HFF-Myc (cell line): ENCODE measurements around the gene ANKRD31.
A peak's percentile ranks its signal among the peaks of the same experiment; 100 is the strongest.

ENCODE experiments used
- DNase-seq: peaks from one replicate; pipeline ENCODE4 v3.0.0-alpha.2; 2011; ENCODE audit warnings: low read depth; ENCODE audit errors: extremely low read depth
- H3K4me3 ChIP-seq: replicated peaks from 2 replicates; pipeline ENCODE4 v1.5.1; 2011; ENCODE audit warnings: low read depth, mild to moderate bottlenecking, control low read depth, low read length
- TF ChIP-seq, protein P1 (sequence below): IDR thresholded peaks from 2 replicates; pipeline ENCODE4 v1.5.1; 2012; ENCODE audit warnings: mild to moderate bottlenecking, low read depth, low read length, control low read depth; ENCODE audit errors: missing control alignments

ANKRD31 gene

DNA sequence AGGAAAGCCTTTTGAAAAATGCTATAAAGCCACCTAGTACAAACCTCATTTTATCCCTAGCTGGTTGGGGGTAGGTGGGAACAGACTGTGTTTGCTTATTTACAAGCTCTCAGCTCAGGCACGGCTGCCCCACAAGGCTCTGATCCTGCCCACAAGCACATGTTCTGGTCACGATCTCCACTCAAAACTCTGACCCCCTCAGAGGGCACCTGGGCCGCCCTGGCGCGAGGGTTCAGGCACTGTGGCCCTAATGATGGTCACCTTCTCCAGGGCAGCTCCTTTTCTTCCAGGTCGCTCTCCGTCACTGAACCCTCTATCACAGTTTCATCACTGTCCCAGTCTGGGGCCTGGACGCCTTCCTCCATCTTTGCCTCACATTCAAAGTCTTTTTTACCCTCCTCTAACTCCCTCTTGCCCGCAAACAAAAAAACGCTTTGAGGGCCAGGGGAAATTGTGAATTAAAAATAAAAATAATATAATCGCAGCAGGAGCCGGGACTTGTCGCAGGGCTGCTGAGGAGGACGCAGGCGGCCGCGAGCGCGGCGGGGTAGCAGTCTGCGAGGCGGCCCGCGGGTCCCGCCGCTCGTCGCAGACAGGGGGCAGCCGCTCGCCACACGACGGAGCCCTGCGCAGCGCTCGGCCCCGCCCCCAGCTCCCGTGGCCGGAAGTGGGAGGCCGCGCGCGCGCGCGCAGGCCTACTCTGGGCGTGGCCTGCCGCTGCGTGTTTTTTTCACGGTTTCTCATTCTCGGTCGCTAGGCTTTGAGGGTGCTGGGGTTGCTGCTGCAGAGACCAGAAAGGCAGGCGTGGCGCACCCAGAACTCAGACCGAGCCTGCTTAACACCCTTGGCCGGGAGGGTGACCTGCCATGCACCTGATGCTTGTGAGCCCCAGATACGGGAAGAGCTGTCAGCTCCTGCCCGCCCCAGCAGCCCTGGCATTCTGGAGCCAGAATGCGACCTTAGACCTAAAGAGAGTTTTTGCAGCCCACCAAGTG is at the start of gene ANKRD31:
TSS of gene ANKRD31 (minus strand) at position 557 of the 995 bp plus-strand sequence. CDS start at position 365, 192 bp downstream.
- peak; percentile 22 for DNase-seq
- TF ChIP-seq, protein P1, sequence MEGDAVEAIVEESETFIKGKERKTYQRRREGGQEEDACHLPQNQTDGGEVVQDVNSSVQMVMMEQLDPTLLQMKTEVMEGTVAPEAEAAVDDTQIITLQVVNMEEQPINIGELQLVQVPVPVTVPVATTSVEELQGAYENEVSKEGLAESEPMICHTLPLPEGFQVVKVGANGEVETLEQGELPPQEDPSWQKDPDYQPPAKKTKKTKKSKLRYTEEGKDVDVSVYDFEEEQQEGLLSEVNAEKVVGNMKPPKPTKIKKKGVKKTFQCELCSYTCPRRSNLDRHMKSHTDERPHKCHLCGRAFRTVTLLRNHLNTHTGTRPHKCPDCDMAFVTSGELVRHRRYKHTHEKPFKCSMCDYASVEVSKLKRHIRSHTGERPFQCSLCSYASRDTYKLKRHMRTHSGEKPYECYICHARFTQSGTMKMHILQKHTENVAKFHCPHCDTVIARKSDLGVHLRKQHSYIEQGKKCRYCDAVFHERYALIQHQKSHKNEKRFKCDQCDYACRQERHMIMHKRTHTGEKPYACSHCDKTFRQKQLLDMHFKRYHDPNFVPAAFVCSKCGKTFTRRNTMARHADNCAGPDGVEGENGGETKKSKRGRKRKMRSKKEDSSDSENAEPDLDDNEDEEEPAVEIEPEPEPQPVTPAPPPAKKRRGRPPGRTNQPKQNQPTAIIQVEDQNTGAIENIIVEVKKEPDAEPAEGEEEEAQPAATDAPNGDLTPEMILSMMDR: peak; percentile 53
- H3K4me3 ChIP-seq: peak within 1 kb of the TSS; percentile 60

DNA sequence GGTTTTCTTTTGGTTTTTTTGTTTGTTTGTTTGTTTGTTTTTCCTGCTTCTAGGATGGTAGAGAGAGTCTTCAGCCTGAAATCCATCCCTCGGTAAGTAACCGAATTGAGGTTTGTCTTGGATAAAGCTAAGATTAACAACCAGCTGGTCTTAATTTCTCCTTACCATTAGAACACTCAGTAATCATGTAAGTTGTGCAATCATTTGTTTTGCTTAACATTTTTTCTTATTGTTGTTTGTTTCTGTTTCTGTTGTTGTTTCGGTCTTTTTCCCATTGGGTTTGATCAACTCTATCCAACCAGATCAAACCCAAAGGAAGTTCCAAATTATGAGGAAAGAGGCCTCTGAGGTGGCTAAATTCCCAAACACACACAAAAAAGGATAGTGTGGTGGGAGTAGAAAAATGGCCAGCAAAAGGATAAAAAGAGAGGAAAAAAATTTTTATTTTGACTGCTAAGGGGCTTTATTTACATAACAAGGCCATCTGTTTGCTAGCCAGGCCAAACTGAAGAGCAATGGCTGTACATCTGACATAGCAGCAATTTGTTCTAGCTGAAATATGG is 49.6 kb upstream of the ANKRD31 start:
- H3K4me3 ChIP-seq: no peak overlapping the region
- TF ChIP-seq, protein P1: no peak
- DNase-seq: no peak

DNA sequence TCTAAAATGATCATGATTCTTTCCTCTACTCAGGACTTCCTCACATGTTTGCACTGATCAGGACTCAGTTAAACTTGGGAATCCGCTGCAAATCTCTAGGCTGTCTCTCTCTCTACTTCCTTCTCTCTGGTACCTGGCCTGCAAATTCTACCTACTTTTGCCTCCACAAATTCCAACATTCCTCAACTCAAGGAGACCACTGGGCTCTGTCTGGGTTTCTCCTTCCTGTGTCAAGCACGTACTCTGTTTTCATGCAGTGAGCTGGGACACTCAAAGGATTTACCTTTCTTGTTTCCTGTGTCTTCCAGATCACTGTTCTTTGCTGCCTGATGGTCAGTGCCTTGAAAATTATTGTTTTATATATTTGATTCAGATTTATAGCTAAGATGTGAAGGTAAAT is 45.9 kb upstream of the ANKRD31 start:
- DNase-seq: no peak
- TF ChIP-seq, protein P1: no peak
- no peak overlapping the region for H3K4me3 ChIP-seq

DNA sequence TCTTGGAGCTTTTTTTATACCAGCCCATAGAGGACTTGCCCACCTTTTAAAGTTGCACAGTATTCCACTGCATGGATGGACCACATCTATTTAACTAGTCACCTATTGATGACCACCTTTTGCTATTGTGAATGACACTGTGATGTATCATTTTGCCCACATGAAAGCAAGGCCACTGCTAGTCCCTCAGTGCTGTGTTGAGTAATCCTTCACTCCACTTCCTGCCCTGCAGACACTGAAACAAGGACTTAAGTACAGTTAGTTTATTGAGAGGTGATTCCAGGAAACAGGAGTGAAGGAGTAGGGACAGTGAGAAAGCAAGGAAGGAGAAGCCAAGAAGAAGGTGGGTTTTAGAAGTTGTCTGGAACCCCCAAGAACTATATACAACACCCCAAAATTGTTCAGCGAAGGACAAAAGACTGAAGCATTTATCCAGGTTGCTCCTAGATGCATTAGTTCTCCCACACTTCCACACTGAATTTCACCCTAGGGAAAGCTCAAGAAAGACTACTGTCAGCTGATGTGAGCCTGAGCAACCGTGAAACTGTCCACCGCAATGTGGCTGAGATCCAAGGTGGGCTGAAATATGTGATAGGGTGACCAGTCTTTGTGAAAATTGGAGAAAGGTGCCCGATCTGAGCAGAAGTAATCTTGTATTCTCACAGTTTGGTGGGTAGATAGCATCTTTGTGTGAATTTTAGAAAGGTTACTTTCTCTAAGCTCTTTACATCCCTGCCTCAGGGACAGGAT is 45.2 kb upstream of the ANKRD31 start:
- TF ChIP-seq, protein P1: no peak
- no peak overlapping the region for H3K4me3 ChIP-seq
- no peak for DNase-seq

DNA sequence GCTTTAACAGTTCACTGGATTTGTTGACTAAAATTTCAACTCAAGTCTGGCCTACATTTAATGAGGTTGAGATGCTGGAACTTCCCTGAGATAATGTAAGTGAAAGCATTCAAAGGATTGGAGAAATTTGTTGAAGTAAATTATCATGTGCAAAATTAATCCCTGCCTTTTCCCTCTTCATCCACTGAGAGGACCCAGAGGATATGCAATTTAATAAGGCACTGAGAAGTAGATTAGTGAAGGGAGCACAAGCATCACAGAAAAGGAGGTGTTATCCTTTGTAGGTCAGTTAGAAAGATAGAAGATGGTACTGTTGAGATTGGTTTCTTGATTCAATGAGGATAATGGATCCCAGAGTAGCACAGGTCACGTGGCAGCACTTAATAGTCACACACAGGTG is 42.6 kb upstream of the ANKRD31 start:
- TF ChIP-seq, protein P1: no peak
- no peak overlapping the region for H3K4me3 ChIP-seq
- no peak for DNase-seq

DNA sequence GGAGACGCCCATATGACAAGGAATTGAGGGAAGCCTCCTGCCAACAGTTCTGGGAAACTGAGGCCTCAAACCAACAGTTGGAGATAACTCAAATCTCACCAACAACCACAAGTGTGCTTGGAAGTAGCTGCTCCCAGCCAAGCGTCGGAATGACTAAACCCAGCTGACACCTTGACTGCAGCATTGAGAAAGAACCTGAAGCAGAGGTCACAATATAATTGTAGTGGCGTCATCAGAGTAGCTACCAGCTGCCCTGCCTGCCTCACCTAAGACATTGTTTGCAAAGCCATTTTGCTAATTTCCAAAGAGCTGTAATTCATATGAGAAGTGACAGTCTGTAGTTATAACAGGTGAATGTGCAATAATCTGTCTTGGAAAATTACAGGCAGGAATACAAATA is 40.8 kb upstream of the ANKRD31 start:
- DNase-seq: no peak
- TF ChIP-seq, protein P1: no peak
- H3K4me3 ChIP-seq: no peak overlapping the region
